ENCODE results near the gene MRFAP1L1.

Gene MRFAP1L1

GRCh38 chr4:6702761-6703160 is 6.9 kb downstream of the MRFAP1L1 start:
- Histone ChIP-seq H4K91ac (ENCODE audit: low read depth, low read length, poor library complexity) (no peak overlapping the region), H3K4me3 (ENCODE audit: low read length in 2 of 2) (no peak overlapping the region), H3K9ac (ENCODE audit: low read depth, low read length, poor library complexity) (no peak overlapping the region), H3K36me3 (replicated peaks in 1 of 2; ENCODE audit: control insufficient read depth in 2 of 2, insufficient read depth in 2 of 2, low read length in 2 of 2) (peaks cover 16 to 71% of the 10 kb centered on the region in 2 donors), H3K23ac (ENCODE audit: low read depth, low read length, poor library complexity) (no peak overlapping the region), H2AK5ac (ENCODE audit: low read depth, low read length) (no peak overlapping the region), H2BK12ac (ENCODE audit: low read length) (no peak overlapping the region), H3K4me1 (ENCODE audit: control insufficient read depth in 2 of 2, insufficient read depth in 1 of 2, low read depth in 1 of 2, low read length in 2 of 2) (peaks cover under 1 to 1% of the 10 kb centered on the region in 2 donors), H4K8ac (ENCODE audit: low read depth, low read length) (no peak overlapping the region), H3K4ac (ENCODE audit: low read length) (no peak overlapping the region), H2AFZ (ENCODE audit: low read length) (no peak overlapping the region), H3K27me3 (ENCODE audit: control insufficient read depth in 3 of 3, insufficient read depth in 3 of 3, low read depth in 1 of 3, low read length in 3 of 3) (no peaks in the 10 kb centered on the region), H3K14ac (ENCODE audit: low read length) (no peak overlapping the region), H3K79me1 (ENCODE audit: low read depth, low read length) (peaks cover 5% of the 10 kb centered on the region), H3K18ac (ENCODE audit: low read length) (no peak overlapping the region), H3K9me3 (replicated peaks in 1 of 2; ENCODE audit: control insufficient read depth in 2 of 2, insufficient read depth in 1 of 2, low read depth in 1 of 2, low read length in 2 of 2) (peaks cover 11 to 58% of the 10 kb centered on the region in 2 donors), H2BK120ac (ENCODE audit: low read depth, low read length) (no peak overlapping the region), H2BK15ac (ENCODE audit: low read length) (no peak overlapping the region), H3K4me2 (ENCODE audit: insufficient read depth, low read length, poor library complexity, severe bottlenecking) (no peak overlapping the region), H2BK5ac (ENCODE audit: low read length) (no peak overlapping the region), H3K27ac (replicated peaks; ENCODE audit: low read length) (no peak overlapping the region)
- DNase-seq (ENCODE audit: low spot score) = no peak
- WGBS, 2 donors (ENCODE audit: extremely low coverage in 2 of 2, insufficient read length in 2 of 2, insufficient replicate concordance in 1 of 2) = no CpG with 5 or more reads among the region's 1 CpG

GRCh38 chr4:6701371-6701770 is 8.3 kb downstream of the MRFAP1L1 start:
- Histone ChIP-seq H2BK12ac (ENCODE audit: low read length) (no peak overlapping the region), H3K18ac (ENCODE audit: low read length) (no peak overlapping the region), H3K9ac (ENCODE audit: low read depth, low read length, poor library complexity) (no peak overlapping the region), H3K4me3 (ENCODE audit: low read length in 2 of 2) (no peak overlapping the region), H4K8ac (ENCODE audit: low read depth, low read length) (no peak overlapping the region), H3K4me1 (ENCODE audit: control insufficient read depth in 2 of 2, insufficient read depth in 1 of 2, low read depth in 1 of 2, low read length in 2 of 2) (no peaks in the 10 kb centered on the region), H3K14ac (ENCODE audit: low read length) (no peak overlapping the region), H3K27me3 (ENCODE audit: control insufficient read depth in 3 of 3, insufficient read depth in 3 of 3, low read depth in 1 of 3, low read length in 3 of 3) (no peaks in the 10 kb centered on the region), H2AFZ (ENCODE audit: low read length) (no peak overlapping the region), H2BK15ac (ENCODE audit: low read length) (no peak overlapping the region), H2BK120ac (ENCODE audit: low read depth, low read length) (peak overlapping the region; percentile 47), H3K4me2 (ENCODE audit: insufficient read depth, low read length, poor library complexity, severe bottlenecking) (no peak overlapping the region), H2BK5ac (ENCODE audit: low read length) (no peak overlapping the region), H3K27ac (replicated peaks; ENCODE audit: low read length) (no peak overlapping the region), H2AK5ac (ENCODE audit: low read depth, low read length) (no peak overlapping the region), H3K79me1 (ENCODE audit: low read depth, low read length) (peaks cover 4% of the 10 kb centered on the region), H3K23ac (ENCODE audit: low read depth, low read length, poor library complexity) (no peak overlapping the region), H3K36me3 (replicated peaks in 1 of 2; ENCODE audit: control insufficient read depth in 2 of 2, insufficient read depth in 2 of 2, low read length in 2 of 2) (peaks cover 9 to 57% of the 10 kb centered on the region in 2 donors), H3K4ac (ENCODE audit: low read length) (no peak overlapping the region), H4K91ac (ENCODE audit: low read depth, low read length, poor library complexity) (no peak overlapping the region), H3K9me3 (replicated peaks in 1 of 2; ENCODE audit: control insufficient read depth in 2 of 2, insufficient read depth in 1 of 2, low read depth in 1 of 2, low read length in 2 of 2) (peaks cover 11 to 47% of the 10 kb centered on the region in 2 donors)
- DNase-seq (ENCODE audit: low spot score) = no peak
- WGBS, 2 donors (ENCODE audit: extremely low coverage in 2 of 2, insufficient read length in 2 of 2, insufficient replicate concordance in 1 of 2) = no CpG with 5 or more reads among the region's 13 CpGs

GRCh38 chr4:6699903-6700302 is 9.8 kb downstream of the MRFAP1L1 start:
- WGBS, 2 donors (ENCODE audit: extremely low coverage in 2 of 2, insufficient read length in 2 of 2, insufficient replicate concordance in 1 of 2) = no CpG with 5 or more reads among the region's 1 CpG
- H2BK15ac ChIP-seq (ENCODE audit: low read length) = no peak overlapping the region
- H3K79me1 ChIP-seq (ENCODE audit: low read depth, low read length) = peaks cover 4% of the 10 kb centered on the region
- H2BK12ac ChIP-seq (ENCODE audit: low read length) = no peak overlapping the region
- no peak overlapping the region for H3K27ac ChIP-seq (replicated peaks; ENCODE audit: low read length)
- H4K8ac ChIP-seq (ENCODE audit: low read depth, low read length) = no peak overlapping the region
- no peak overlapping the region for H2AK5ac ChIP-seq (ENCODE audit: low read depth, low read length)
- no peak for DNase-seq (ENCODE audit: low spot score)
- peaks cover 11 to 32% of the 10 kb centered on the region in 2 donors for H3K9me3 ChIP-seq (replicated peaks in 1 of 2; ENCODE audit: control insufficient read depth in 2 of 2, insufficient read depth in 1 of 2, low read depth in 1 of 2, low read length in 2 of 2)
- H3K14ac ChIP-seq (ENCODE audit: low read length) = no peak overlapping the region
- no peaks in the 10 kb centered on the region for H3K4me1 ChIP-seq (ENCODE audit: control insufficient read depth in 2 of 2, insufficient read depth in 1 of 2, low read depth in 1 of 2, low read length in 2 of 2)
- H2BK120ac ChIP-seq (ENCODE audit: low read depth, low read length) = no peak overlapping the region
- no peak overlapping the region for H4K91ac ChIP-seq (ENCODE audit: low read depth, low read length, poor library complexity)
- H3K18ac ChIP-seq (ENCODE audit: low read length) = no peak overlapping the region
- no peak overlapping the region for H3K4me2 ChIP-seq (ENCODE audit: insufficient read depth, low read length, poor library complexity, severe bottlenecking)
- no peaks in the 10 kb centered on the region for H3K27me3 ChIP-seq (ENCODE audit: control insufficient read depth in 3 of 3, insufficient read depth in 3 of 3, low read depth in 1 of 3, low read length in 3 of 3)
- no peak overlapping the region for H3K23ac ChIP-seq (ENCODE audit: low read depth, low read length, poor library complexity)
- H3K4me3 ChIP-seq (ENCODE audit: low read length in 2 of 2) = no peak overlapping the region
- H3K4ac ChIP-seq (ENCODE audit: low read length) = no peak overlapping the region
- no peak overlapping the region for H2AFZ ChIP-seq (ENCODE audit: low read length)
- H3K9ac ChIP-seq (ENCODE audit: low read depth, low read length, poor library complexity) = no peak overlapping the region
- H2BK5ac ChIP-seq (ENCODE audit: low read length) = no peak overlapping the region
- H3K36me3 ChIP-seq (replicated peaks in 1 of 2; ENCODE audit: control insufficient read depth in 2 of 2, insufficient read depth in 2 of 2, low read length in 2 of 2) = peaks cover 9 to 42% of the 10 kb centered on the region in 2 donors

GRCh38 chr4:6699388-6699787 is 10.3 kb downstream of the MRFAP1L1 start:
- H3K14ac ChIP-seq (ENCODE audit: low read length) = no peak overlapping the region
- no peak overlapping the region for H4K91ac ChIP-seq (ENCODE audit: low read depth, low read length, poor library complexity)
- H3K4ac ChIP-seq (ENCODE audit: low read length) = no peak overlapping the region
- H3K18ac ChIP-seq (ENCODE audit: low read length) = no peak overlapping the region
- no peak overlapping the region for H2AFZ ChIP-seq (ENCODE audit: low read length)
- H3K4me1 ChIP-seq (ENCODE audit: control insufficient read depth in 2 of 2, insufficient read depth in 1 of 2, low read depth in 1 of 2, low read length in 2 of 2) = no peaks in the 10 kb centered on the region
- no CpG with 5 or more reads among the region's 5 CpGs for WGBS, 2 donors (ENCODE audit: extremely low coverage in 2 of 2, insufficient read length in 2 of 2, insufficient replicate concordance in 1 of 2)
- peaks cover 9 to 37% of the 10 kb centered on the region in 2 donors for H3K36me3 ChIP-seq (replicated peaks in 1 of 2; ENCODE audit: control insufficient read depth in 2 of 2, insufficient read depth in 2 of 2, low read length in 2 of 2)
- H2BK15ac ChIP-seq (ENCODE audit: low read length) = no peak overlapping the region
- no peak overlapping the region for H3K4me3 ChIP-seq (ENCODE audit: low read length in 2 of 2)
- no peak overlapping the region for H2BK12ac ChIP-seq (ENCODE audit: low read length)
- H2BK120ac ChIP-seq (ENCODE audit: low read depth, low read length) = no peak overlapping the region
- H2AK5ac ChIP-seq (ENCODE audit: low read depth, low read length) = no peak overlapping the region
- H3K9ac ChIP-seq (ENCODE audit: low read depth, low read length, poor library complexity) = no peak overlapping the region
- H3K79me1 ChIP-seq (ENCODE audit: low read depth, low read length) = peaks cover 5% of the 10 kb centered on the region
- no peak overlapping the region for H3K4me2 ChIP-seq (ENCODE audit: insufficient read depth, low read length, poor library complexity, severe bottlenecking)
- no peak overlapping the region for H3K23ac ChIP-seq (ENCODE audit: low read depth, low read length, poor library complexity)
- no peak overlapping the region for H2BK5ac ChIP-seq (ENCODE audit: low read length)
- H4K8ac ChIP-seq (ENCODE audit: low read depth, low read length) = no peak overlapping the region
- peaks cover 11 to 27% of the 10 kb centered on the region in 2 donors for H3K9me3 ChIP-seq (replicated peaks in 1 of 2; ENCODE audit: control insufficient read depth in 2 of 2, insufficient read depth in 1 of 2, low read depth in 1 of 2, low read length in 2 of 2)
- no peaks in the 10 kb centered on the region for H3K27me3 ChIP-seq (ENCODE audit: control insufficient read depth in 3 of 3, insufficient read depth in 3 of 3, low read depth in 1 of 3, low read length in 3 of 3)
- DNase-seq (ENCODE audit: low spot score) = no peak
- no peak overlapping the region for H3K27ac ChIP-seq (replicated peaks; ENCODE audit: low read length)
